GM18526 (cell line): Measurements from ENCODE around the gene DDIT4.

ENCODE experiments used
- POLR2A ChIP-seq: IDR thresholded peaks from 3 replicates; pipeline ENCODE4 v1.6.1; 2011; ENCODE audit not compliant: insufficient read length; ENCODE audit errors: extremely low read depth

Gene DDIT4, protein sequence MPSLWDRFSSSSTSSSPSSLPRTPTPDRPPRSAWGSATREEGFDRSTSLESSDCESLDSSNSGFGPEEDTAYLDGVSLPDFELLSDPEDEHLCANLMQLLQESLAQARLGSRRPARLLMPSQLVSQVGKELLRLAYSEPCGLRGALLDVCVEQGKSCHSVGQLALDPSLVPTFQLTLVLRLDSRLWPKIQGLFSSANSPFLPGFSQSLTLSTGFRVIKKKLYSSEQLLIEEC

DNA sequence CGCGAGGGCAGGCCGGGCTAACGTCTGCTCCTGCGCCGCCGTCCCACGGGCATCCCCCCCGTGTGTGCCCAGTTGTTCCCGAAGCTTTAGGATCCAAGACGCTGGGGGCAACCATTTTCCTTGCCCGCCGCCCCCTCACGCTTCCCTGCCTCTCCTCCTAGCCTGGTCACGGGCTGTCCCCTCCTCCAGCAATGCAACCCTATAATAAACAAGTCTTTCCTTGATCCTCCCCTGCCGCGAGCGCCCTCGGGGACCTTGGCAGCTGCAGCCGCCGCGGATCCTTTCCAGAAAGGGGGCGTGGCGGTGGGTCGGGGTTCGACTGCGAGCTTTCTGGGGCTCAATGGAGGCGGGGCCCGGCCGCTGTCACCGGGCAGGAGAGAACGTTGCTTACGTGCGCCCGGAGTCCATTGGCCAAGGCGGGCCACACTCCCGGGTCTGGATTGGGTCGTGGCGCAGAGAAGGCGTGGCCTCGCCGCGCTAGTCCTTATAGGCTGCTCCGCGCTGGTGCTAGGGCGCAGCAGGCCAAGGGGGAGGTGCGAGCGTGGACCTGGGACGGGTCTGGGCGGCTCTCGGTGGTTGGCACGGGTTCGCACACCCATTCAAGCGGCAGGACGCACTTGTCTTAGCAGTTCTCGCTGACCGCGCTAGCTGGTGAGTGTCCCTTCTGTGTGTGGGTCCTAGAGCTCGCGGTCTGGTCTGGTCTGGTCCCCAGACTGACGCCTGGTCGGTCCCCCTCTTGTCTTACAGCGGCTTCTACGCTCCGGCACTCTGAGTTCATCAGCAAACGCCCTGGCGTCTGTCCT lies at the start of gene DDIT4:
Gene DDIT4, plus strand, starts transcription at position 515 of the 803 bp plus-strand sequence. CDS start 293 bp downstream, outside the sequence.
- TF ChIP-seq POLR2A, result peak; percentile 100

DNA sequence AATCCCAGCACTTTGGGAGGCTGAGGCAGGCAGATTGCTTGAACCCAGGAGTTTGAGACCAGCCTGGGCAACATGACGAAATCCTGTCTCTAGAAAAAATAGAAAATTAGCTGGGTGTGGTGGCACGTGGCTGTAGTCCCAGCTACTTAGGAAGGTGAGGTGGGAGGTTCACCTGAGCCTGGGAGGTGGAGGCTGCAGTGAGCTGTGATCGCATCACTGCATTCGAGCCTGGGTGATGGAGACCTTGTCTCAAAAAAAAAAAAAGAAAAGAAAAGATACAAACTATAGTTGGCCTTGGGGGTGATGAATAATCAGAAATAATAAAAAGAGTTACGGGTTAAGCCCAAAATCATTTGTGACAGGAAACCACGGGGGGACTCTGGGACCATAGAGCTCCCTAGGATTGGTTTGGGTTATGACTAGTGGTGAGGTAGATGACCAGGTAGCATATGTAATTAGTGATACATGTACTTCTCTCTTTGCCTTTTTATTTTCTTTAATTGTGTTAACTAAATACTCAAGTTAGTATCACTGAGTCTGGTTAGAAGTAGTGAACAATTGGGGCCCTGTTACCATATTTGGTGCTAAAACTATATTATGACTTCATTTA lies 47.2 kb upstream of the DDIT4 start:
- TF ChIP-seq POLR2A, result no peak

DNA sequence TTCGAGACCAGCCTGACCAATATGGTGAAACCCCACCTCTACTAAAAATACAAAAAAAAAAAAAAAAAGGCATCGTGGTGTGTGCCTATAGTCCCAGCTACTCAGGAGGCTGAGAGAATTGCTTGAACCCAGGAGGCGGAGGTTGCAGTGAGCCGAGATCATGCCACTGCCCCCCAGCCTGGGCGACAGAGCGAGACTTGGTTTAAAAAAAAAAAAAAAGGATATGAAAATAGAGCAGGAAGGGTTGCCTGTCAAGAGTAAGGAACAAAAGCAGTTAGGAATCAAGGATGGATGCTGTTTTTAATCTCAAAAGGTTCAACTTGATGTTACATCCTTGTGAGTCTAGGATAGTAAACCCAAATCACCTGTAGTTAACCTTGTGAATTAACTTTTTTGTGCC lies 45.9 kb upstream of the DDIT4 start:
- TF ChIP-seq POLR2A, result no peak

DNA sequence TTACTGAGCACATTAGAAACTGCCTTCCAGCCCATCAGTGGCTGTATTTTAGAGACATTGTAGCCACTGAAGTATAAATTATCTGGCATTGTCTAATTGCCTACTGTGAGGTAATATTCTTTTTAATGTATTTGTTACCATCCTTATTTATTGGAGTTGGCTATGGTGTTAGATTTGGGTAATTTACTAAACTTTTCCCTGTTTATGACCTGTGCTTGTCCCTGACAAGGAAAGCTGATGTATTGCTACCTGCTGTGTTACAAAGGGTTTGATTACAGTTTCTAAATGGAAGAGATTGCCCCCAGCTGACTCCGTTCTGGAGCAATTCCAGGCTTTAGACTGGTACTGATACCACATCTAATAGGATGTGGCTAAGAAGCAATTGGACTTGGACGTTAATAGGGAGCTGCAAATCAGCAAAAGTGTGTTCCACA lies 45.4 kb upstream of the DDIT4 start:
- no peak for TF ChIP-seq POLR2A

DNA sequence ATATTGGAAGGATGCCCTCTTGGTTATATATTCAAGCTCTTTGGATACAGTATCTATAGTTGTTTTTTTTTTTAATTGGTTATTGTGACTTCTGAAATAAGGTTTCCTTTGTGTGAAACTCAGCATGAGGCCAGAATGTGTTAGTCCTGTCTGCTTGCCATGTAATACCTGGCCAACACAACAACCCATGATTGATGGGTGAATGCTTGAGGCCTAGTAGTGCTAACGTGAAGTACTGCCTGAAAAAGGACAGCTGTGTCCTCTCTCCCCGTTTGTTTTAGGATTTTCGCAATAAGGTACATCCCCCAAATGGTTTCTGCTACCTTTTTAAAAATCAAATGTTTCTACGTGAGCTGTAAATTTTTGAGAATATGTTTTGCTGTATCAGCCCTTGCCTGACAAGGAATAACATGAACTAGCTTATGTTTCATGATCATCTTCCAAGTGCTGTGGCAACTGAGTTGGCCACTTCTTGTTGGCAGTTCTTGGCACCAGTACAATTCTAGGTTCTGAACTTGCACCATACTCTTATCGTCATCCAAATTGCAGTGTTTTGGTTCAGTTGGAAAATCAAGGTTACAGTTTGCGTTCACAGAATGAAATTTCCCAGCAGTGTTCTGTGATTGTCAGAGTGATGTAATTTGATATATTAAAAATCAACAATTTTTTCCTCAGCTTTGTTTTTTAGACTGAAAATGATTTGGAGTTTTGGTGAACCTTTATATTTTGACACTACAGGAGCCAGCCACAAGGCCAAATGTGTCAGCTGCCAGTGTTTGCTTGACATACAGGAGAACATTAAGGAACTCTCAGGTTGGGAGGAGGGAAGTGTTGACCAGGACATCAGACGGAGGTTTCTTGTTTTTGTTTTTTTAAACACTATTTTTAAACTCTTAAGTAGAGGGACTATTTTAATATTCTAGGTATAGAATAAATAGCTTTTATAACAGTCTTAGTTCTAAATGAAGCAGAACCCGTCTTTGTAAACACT lies 44.2 kb upstream of the DDIT4 start:
- TF ChIP-seq POLR2A, result no peak

DNA sequence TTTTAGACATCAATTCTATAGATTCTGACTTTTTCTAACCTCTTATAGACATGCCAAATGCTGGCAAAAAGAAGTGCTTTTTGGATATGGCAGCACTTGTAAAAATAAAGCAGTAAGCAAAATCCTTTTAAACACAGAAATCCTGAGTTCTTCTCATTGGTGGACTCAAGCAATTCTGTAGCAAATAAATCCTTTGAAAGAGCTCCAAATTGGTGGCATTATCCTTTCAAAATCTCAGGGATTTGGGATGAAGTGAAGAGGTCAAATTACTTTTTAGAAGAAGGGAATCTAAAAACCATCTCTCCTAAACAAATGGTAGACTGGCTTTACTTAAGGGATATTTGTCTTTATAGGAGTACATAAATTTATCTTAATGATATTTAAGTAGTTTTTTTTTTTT lies 40.1 kb upstream of the DDIT4 start:
- no peak for TF ChIP-seq POLR2A

DNA sequence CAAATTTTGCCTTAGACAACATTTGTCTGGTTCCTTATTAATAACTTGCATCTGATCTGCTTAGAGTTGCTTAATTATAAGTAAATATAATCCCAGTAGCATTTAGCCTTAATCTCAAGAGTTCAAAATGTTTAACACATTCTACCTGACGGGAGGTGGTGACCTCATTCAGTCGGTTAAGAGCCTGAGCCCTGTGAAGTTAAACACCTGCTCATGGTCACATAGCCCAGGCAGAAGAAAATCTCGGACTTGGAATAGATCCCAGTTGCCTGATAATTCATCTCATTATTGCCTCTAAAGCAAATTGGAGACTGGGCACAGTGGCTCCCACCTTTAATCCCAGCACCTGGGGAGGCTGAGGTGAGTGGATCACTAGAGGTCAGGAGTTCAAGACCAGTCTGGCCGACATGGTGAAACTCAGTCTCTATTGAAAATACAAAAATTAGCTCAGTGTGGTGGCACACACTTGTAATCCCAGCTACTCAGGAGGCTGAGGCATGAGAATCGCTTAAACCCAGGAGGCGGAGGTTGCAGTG lies 39.1 kb upstream of the DDIT4 start:
- no peak for TF ChIP-seq POLR2A

DNA sequence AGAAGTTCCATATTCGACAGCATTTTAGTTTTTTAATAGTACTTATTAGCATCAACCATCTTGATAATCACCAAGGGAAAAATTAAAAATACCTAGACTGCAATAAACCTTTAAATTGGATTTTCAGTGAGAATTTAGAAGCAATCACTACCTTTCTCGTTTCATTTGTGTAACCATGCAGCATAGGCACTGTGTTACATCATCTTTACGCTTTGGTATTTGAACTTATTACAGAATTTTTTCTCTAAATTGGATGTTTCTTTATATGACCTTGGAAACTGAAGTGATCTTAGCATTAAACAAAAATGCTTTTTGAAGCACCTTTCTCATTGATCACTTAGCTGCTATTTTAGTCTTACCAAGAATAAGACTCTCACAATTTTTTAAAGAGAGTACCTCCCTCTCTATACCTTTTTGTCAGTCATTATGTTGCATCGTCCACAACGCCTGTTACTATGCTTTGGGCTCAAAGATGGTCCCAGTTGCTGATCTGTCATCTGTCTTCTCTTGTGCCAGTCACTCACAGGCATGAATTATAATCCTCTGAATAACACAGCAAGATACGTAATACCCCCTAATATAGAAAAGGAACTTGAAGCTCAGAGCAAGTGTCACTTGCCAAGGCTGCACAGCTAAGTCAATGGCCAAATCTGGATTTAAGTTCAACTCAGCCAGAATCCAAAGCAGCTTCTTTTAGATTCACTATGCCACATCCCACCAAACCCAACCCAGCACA lies 38.0 kb upstream of the DDIT4 start:
- no peak for TF ChIP-seq POLR2A

DNA sequence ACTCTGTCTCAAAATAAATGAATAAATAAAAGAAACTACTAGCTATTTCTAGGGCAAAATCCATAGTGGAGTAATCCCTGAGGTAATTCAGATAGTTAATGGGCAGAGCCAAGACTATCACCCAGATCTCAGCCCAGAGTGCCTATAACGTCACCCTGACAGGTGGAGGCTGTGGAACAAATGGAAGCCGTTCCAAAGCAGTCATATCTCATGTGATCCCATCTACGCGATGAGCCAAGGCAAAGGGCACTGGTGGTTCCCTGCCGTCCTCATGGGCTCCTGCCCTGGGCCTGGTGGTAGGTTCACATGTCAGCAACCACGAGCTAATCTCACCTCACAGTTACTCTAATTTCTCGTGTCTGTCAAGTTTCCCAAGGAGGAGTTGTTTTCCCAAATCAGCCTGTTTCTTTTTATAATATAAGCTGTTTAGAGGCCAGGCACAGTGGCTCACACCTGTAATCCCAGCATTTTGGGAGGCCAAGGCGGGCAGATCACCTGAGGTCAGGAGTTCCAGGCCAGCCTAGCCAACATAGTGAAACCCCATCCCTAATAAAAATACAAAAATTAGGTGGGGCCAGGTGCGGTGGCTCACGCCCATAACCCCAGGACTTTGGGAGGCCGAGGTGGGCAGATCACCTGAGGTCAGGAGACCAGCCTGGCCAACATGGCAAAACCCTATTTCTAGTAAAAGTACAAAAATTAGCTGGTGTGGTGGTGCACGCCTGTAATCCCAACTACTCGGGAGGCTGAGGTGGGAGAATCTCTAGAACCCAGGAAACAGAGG lies 35.1 kb upstream of the DDIT4 start:
- TF ChIP-seq POLR2A, result no peak

DNA sequence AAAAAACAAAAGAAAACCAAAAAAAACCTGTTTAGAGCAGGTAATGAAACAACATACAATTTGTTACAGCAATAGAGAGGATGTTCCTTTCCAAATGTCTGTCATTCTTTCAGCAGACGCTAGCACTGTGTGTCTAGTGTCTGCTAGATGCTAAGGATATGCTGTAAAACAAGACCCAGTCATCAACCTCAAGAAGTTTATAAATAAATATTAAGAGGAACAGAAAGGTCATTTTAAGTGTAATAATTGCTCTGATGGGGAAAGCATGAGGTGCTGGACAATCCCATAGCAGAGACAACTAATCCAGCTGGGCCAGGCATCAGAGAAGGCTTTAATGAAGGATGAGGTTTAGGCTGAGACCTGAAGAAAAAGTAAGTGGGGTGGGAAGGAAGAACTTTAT lies 34.3 kb upstream of the DDIT4 start:
- TF ChIP-seq POLR2A, result no peak

DNA sequence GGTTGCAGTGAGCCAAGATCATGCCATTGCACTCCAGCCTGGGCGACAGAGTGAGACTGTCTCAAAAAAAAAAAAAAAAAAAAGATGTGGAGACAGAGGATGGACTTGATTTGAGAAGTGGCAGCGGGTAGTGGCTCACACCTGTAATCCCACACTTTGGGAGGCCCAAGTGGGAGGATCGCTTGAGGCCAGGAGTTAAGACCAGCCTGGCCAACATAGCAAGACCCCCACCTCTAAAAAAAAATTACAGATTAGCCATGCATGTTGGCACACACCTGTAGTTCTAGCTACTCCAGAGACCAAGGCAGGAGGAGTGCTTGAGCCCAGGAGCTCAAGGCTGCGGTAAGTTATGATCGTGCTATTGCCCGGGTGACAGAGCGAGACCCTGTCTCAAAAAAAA lies 33.4 kb upstream of the DDIT4 start:
- no peak for TF ChIP-seq POLR2A

DNA sequence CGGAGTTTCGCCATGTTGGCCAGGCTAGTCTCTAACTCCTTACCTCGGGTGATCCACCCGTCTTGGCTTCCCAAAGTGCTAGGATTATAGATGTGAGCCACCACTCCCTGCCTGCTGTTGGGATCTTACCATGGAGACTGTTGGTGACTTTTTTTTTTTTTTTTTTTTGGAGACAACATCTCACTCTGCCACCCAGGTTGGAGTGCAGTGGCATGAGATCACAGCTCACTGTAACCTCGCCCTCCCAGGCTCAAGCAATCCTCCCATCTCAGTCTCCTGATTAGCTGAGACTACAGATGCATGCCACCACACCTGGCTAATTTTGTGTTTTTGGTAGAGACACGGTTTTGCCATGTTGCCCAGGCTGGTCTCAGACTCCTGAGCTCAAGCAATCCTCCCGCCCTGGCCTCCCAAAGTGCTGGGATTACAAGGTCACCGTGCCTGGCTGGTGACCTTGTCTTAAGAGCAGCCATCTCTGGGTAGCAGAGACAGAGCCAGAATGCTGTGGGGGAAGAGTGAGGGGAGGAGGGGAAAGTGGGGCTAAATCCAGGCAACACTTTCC lies 32.0 kb upstream of the DDIT4 start:
- TF ChIP-seq POLR2A, result no peak

DNA sequence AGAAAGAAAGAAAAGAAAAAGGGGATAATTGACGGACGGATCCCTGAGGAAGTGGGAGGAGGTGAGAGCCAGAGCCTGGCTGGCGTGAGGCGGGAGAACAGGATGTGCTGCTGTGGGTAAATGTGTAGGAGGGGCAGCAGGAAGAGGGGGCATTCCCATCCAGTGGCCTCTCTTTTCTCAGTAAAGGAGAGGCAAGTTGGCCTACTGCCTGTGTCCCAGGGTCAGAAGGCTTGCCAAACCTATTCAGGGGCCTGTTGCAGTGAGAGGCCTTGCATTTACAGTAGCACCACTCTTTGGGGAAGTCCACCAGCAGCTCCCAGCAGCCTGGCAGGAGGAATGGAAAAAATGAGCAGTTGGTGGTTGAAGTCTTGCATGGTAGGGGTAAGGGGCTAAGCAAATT lies 31.0 kb upstream of the DDIT4 start:
- TF ChIP-seq POLR2A, result no peak
